Muscle layer of colon (tissue), 2 donors: Measurements from ENCODE around the gene SLC4A1AP.
"Not testable (repeated sequence)": the region's sequence is repeated elsewhere in the genome, so short reads cannot be mapped to it uniquely, and the experiment has no call there.

ENCODE experiments used
- H3K27ac ChIP-seq: one replicate; pipeline ENCODE4 v1.7.0; 2013; ENCODE audit warnings: low read depth, mild to moderate bottlenecking, low read length, moderate library complexity
- H3K27me3 ChIP-seq, 2 donors: one replicate each; pipeline ENCODE4 v1.7.0; 2013; ENCODE audit warnings: low read length in 2 of 2, mild to moderate bottlenecking in 2 of 2; ENCODE audit not compliant: insufficient read depth in 2 of 2, control insufficient read depth in 1 of 2
- H3K36me3 ChIP-seq: one replicate; pipeline ENCODE4 v1.7.0; 2013; ENCODE audit warnings: mild to moderate bottlenecking, low read length; ENCODE audit not compliant: insufficient read depth
- H3K4me1 ChIP-seq: one replicate; pipeline ENCODE4 v1.7.0; 2013; ENCODE audit warnings: mild to moderate bottlenecking, low read length; ENCODE audit not compliant: insufficient read depth
- H3K4me3 ChIP-seq, 2 donors: one replicate each; pipeline ENCODE4 v1.7.0; 2013; ENCODE audit warnings: low read length in 2 of 2, low read depth in 1 of 2, mild to moderate bottlenecking in 1 of 2, moderate library complexity in 1 of 2
- H3K9ac ChIP-seq: one replicate; pipeline ENCODE4 v1.7.0; 2013; ENCODE audit warnings: low read length
- H3K9me3 ChIP-seq: one replicate; pipeline ENCODE4 v1.7.0; 2013; ENCODE audit warnings: mild to moderate bottlenecking, low read length
- donor health status: abdominal sarcoma.
- donor health status: Adenocarcinoma of cecum.

Gene SLC4A1AP

DNA sequence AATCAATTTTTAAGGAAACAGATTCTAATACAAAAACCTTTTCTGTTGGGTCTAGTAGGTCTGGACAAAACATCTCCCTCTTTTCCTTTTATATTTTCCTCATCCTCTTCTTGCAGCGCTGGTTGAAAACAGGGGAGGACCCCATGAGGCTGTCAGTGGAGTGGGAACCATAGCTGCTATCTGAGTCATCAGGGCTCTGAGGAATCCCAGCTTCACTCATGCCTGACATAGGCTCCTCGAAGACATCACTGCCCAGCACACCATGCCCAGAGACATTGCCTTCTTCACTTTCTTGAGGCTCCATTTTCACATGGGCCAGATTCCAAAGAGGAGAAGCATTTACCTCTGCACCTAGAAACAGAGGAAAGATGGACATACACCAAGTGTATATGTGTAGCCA lies 10.3 kb upstream of the SLC4A1AP start:
- Histone ChIP-seq H3K4me1 (no peaks in the 10 kb centered on the region), H3K9ac (no peak overlapping the region), H3K27me3 (no peaks in the 10 kb centered on the region), H3K9me3 (no peaks in the 10 kb centered on the region), H3K36me3 (peaks cover 85% of the 10 kb centered on the region), H3K27ac (no peak overlapping the region), H3K4me3 (no peak overlapping the region)

DNA sequence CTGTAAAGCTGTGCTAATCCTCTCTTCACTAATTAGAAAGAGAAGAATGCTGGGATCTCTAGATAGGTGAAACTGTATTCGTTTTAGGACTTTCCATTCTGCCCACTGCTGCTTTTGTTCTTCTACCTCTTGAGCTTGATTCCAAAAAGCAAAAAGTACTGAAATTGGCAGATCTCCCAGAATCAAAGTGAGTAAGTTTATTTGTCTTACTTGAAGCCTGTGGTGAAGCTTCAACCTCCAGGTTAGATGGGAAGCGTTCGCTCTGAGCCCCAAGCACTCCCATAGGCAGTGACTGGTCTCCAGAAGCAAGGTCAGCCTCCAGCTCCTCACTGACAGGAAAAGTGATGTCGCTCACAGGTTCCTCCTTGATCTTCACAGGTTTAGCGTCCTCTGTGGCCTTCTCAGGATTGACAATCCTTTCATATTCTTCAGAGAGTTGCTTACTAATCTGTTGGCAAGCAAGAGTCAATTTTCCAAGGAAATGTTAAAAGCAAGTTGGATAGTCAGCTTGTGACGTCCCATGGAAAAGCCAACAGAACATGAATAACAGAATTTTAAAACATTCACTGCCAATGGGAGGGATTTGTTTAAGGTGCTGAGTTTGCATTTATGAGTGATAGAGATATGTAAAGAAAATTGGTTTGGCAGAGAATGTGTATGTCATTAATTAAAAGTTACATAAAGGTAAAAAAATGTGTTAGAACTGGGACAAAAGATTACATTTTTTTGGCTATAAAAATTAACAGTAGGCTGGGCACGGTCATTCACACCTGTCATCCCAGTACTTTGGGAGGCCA lies 8.3 kb upstream of the SLC4A1AP start:
- Histone ChIP-seq H3K4me3 (no peak overlapping the region), H3K4me1 (no peaks in the 10 kb centered on the region), H3K27me3 (no peaks in the 10 kb centered on the region), H3K9me3 (no peaks in the 10 kb centered on the region), H3K9ac (no peak overlapping the region), H3K36me3 (peaks cover 84% of the 10 kb centered on the region), H3K27ac (no peak overlapping the region)

DNA sequence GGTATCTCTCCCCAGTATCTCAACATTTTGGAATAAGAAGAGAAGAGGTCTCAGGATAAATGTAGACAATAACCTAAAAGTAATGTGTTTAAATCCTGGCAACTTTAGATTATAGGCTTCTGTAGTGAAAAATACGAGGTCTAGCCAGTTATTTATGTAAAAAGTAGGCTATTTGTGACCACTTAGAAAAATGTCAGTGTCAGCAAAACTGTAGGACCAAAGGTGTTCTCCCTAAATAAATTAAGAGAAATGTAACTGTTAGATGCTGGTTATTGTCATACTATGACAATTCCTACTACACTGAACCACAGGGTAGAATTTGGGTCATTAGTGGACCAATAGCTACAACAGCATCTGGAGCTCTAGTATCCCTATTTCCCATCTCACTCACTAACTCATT lies 2.3 kb upstream of the SLC4A1AP start:
- Histone ChIP-seq H3K9me3 (no peaks in the 10 kb centered on the region), H3K9ac (no peak overlapping the region), H3K27me3 (no peaks in the 10 kb centered on the region), H3K4me3 (no peak overlapping the region), H3K27ac (no peak overlapping the region), H3K4me1 (peaks cover 23% of the 10 kb centered on the region), H3K36me3 (peaks cover 47% of the 10 kb centered on the region)

DNA sequence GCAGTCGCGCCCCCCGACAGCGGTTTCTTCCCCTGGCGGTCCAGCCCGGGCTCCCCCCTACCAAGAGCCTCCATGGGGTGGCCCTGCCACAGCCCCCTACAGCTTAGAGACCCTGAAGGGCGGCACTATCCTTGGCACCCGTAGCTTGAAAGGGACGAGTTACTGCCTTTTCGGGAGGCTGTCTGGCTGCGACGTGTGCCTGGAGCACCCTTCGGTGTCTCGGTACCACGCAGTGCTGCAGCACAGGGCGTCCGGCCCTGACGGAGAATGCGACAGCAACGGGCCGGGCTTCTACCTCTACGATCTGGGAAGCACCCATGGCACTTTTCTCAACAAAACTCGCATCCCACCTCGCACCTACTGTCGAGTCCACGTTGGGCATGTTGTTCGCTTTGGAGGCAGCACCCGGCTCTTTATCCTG lies 475 bp downstream of the SLC4A1AP start:
- peak overlapping the region; percentile 93 for H3K9ac ChIP-seq
- H3K27ac ChIP-seq = peak overlapping the region; percentile 92
- H3K4me3 ChIP-seq = peak overlapping the region; percentile 99
- peaks cover 23% of the 10 kb centered on the region for H3K4me1 ChIP-seq
- peaks cover 32% of the 10 kb centered on the region for H3K36me3 ChIP-seq
- no peaks in the 10 kb centered on the region for H3K9me3 ChIP-seq
- no peaks in the 10 kb centered on the region for H3K27me3 ChIP-seq

DNA sequence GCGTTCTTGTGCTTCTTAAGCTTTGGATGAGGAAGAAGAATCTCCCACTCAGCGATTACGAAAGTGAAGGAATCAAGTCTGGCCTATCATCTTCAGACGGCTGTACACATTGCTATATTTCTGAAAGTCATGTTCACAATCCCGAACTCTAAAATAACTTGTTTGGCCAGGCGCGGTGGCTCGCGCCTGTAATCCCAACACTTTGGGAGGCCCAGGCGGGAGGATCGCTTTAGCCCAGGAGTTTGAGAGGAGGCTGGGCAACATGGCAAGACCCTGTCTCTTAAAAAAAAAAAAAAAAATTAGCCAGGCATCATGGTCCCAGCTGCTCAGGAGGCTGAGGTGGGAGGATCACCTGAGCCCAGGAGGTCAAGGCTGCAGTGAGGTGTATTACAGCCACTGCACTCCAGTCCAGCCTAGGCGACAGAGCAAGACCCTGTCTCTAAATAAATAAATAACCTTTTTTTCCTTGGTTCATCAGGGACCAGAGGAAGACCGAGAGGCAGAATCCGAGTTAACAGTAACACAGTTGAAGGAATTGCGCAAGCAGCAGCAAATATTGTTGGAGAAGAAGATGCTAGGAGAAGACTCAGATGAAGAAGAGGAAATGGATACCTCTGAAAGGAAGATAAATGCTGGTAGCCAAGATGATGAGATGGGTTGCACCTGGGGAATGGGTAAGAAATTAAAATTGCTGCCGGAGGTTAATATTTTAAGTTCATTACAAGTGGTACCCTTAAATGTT lies 1.1 kb downstream of the SLC4A1AP start:
- Histone ChIP-seq H3K9ac (peak overlapping the region; percentile 93), H3K9me3 (no peaks in the 10 kb centered on the region), H3K27ac (no peak overlapping the region), H3K4me1 (peaks cover 23% of the 10 kb centered on the region), H3K4me3 (peak overlapping the region; percentile 99), H3K36me3 (peaks cover 29% of the 10 kb centered on the region), H3K27me3 (no peaks in the 10 kb centered on the region)

DNA sequence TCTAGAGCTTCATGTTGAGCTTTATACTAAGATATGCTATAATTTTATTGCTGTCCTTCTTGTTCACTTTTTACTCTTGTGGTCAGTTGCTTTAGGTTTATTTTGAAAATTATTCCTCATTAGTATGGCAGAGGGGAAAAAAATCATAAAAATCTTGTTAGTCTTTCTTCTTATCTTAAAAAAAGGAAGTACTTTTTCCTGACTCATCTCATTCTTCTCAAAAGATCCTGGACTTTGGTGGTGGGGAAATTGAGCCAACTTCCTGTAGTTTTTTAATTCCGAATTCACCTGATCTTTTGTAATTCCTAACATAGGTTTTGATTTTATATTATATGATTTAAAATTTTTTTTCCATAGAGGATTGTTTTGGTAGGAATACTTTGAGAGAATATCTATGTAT lies 3.8 kb downstream of the SLC4A1AP start:
- no peak overlapping the region for H3K27ac ChIP-seq
- no peak overlapping the region for H3K4me3 ChIP-seq
- H3K36me3 ChIP-seq = peaks cover 25% of the 10 kb centered on the region
- no peak overlapping the region for H3K9ac ChIP-seq
- no peaks in the 10 kb centered on the region for H3K27me3 ChIP-seq
- no peaks in the 10 kb centered on the region for H3K9me3 ChIP-seq
- peaks cover 19% of the 10 kb centered on the region for H3K4me1 ChIP-seq

DNA sequence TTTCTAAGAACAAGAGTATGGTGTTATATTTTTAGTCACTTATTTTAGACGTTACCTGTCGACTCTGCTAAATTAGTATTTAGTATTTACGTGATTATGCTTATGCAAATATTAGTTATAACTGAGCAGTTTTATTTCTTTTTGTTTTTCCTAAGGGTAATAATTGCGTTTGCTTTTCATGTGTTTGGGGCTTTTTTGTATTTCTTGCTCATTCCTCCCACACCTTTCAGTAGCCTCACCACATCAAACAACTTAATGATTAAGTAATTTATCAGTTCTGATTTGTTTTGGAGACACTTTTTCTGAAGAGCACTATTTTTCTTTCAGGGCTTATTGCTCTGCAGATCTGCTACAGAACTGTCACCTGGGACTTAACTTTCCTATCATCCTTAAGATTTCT lies 7.5 kb downstream of the SLC4A1AP start:
- no peak overlapping the region for H3K9ac ChIP-seq
- H3K27ac ChIP-seq = no peak overlapping the region
- no peaks in the 10 kb centered on the region for H3K27me3 ChIP-seq
- no peaks in the 10 kb centered on the region for H3K4me1 ChIP-seq
- peaks cover 38% of the 10 kb centered on the region for H3K36me3 ChIP-seq
- H3K4me3 ChIP-seq = no peak overlapping the region
- no peaks in the 10 kb centered on the region for H3K9me3 ChIP-seq

DNA sequence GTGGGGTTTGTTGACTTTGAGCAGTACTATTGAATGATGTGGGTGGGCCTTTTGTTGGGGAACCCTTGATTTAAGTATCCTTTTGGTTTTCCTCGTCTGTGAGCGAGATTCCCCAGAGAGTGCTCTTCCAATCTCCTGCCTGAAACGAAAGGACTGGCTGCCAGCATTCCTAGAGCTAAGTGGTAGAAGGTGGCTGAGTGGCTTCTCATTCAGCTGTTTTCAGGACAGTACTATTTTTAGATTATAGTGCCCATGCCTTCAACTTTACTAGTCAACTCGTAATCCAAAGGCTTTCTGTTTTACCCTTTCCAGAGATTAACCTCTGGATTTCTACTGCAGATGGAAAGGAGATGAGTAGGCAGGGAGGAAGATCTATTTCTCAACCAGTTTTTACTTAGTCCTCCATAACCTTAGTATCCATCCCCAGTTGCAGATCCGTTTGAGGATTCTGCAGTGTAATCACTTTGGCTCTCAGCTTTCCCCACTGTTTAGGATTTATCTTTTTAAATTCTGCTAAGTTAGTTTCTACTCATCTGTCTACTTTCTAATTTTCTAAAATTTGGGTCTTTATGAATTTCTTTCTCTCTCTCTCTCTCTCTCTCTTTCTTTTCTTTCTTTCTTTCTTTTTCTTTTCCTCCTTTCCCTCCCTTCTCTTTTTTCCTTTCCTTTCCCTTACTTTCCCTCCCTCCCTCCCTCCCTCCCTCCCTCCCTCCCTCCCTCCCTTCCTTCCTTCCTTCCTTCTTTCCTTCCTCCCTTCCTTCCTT lies 9.2 kb downstream of the SLC4A1AP start:
- Histone ChIP-seq H3K27me3 (no peaks in the 10 kb centered on the region), H3K27ac (no peak overlapping the region), H3K36me3 (peaks cover 52% of the 10 kb centered on the region), H3K9ac (no peak overlapping the region), H3K9me3 (no peaks in the 10 kb centered on the region), H3K4me3 (no peak overlapping the region), H3K4me1 (no peaks in the 10 kb centered on the region)

DNA sequence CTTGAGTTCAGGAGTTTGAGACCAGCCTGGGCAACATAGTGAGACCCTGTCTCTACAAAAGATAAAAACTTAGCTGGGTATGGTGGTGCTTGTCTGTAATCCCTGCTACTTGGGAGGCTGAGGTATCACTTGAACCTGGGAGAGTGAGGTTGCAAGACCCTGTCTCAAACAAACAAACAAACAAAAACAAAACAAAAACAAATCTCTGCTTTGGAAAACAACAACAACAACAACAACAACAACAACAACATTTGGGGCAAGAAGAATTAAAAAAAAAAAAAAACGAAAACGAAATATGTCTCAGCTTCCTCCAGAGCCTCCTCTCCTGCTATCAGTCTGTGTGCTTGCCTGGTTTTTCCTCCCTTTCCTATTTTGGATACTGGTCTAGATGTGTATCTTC lies 16.9 kb downstream of the SLC4A1AP start:
- Histone ChIP-seq H3K9ac (no peak overlapping the region), H3K27me3 (no peaks in the 10 kb centered on the region), H3K4me1 (no peaks in the 10 kb centered on the region), H3K4me3 (no peak overlapping the region), H3K9me3 (no peaks in the 10 kb centered on the region), H3K27ac (no peak overlapping the region), H3K36me3 (peaks cover 70% of the 10 kb centered on the region)

DNA sequence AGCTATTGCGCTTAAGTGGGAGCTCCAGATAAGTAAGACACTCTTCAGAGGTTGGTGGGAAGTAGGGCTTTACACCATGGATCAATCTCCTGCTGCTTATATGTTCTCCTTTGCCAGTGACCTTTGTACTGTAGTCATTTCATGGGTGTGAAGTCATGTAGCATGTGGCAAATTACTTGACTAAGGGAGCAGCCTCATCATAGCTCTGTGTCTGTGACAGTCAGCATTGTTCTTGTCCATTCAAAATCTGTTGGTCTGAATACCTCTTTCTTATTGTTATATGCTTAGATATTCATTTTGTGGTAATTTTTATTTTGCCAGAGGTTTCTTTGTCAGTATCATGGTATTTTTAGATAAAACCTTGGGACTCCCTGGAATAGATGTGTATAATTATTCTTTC lies 18.2 kb downstream of the SLC4A1AP start:
- no peaks in the 10 kb centered on the region for H3K27me3 ChIP-seq
- H3K9me3 ChIP-seq = no peaks in the 10 kb centered on the region
- no peaks in the 10 kb centered on the region for H3K4me1 ChIP-seq
- peaks cover 71% of the 10 kb centered on the region for H3K36me3 ChIP-seq
- H3K9ac ChIP-seq = no peak overlapping the region
- H3K4me3 ChIP-seq = no peak overlapping the region
- no peak overlapping the region for H3K27ac ChIP-seq

DNA sequence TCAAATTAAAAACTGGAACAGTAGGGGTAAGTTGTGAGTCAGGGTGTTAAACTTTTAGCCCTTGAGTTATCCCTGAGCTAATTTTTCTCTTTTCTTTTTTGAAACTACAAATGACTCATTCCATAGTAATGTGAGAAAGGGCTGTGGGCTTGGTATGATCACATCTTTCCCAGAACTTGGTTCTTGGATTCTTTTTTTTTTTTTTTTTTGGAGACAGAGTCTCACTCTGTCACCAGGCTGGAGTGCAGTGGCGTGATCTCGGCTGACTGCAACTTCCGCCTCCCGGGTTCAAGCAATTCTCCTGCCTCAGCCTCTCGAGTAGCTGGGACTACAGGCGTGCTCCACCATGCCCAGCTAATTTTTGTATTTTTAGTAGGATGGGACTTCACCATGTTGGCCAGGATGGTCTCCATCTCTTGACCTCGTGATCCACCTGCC lies 18.7 kb downstream of the SLC4A1AP start:
- H3K9ac ChIP-seq, H3K4me3 ChIP-seq, H3K27me3 ChIP-seq, H3K4me1 ChIP-seq, H3K27ac ChIP-seq, H3K9me3 ChIP-seq: not testable (repeated sequence)
- H3K36me3 ChIP-seq = peaks cover 67% of the 10 kb centered on the region
